GOT3 (cell line): Measurements from ENCODE around the gene SPTLC2.
"Not testable (repeated sequence)": the region's sequence is repeated elsewhere in the genome, so short reads cannot be mapped to it uniquely, and the experiment has no call there.

ENCODE experiments used
- DNase-seq: peaks from one replicate; lab custom pipeline; 2025; ENCODE audit warnings: mixed read lengths; lab: John Stamatoyannopoulos, UW

Gene SPTLC2

DNA sequence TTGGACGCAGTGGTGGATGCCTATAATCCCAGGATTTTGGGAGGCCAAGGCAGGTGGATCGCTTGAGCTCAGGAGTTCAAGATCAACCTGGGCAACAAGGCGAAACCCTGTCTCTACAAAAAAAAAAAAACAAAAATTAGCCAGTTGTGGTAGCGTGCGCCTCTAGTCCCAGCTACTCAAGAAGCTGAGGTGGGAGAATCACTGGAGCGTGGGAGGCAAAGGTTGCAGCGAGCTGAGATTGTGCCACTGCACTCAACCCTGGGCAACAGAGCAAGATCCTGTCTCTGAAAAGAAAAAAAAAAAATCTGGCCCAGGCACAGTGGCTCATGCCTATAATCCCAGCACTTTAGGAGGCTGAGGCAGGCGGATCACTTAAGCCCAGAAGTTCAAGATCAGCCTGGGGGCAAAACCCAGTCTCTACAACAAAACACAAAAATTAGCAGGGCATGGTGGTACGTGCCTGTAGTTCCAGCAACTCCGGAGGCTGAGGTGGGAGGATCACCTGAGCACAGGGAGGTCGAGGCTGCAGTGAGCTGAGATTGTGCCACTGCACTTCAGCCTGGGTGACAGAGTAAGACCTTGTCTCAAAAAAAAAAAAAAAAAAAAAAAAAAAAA is 27.9 kb downstream of the SPTLC2 start:
- DNase-seq: not testable (repeated sequence)

DNA sequence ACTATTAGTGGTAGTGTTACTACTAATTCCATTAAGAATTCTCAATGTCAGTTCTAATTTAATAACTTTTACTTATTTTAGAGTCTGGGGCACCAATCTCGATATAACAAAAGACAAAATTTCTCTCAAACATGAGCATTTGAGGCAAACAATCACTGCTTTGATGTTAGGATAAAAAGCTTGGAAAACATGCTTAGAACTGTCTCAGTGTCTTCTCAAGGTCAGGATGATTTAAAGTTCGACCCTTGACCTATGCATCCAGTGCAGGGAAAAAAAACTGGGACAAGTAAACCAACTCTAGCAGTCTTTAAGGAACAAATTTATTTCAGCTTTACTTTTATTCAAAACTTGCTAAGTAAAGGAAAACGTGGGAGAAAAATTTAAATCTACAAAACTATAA is 31.1 kb downstream of the SPTLC2 start:
- no peak for DNase-seq

DNA sequence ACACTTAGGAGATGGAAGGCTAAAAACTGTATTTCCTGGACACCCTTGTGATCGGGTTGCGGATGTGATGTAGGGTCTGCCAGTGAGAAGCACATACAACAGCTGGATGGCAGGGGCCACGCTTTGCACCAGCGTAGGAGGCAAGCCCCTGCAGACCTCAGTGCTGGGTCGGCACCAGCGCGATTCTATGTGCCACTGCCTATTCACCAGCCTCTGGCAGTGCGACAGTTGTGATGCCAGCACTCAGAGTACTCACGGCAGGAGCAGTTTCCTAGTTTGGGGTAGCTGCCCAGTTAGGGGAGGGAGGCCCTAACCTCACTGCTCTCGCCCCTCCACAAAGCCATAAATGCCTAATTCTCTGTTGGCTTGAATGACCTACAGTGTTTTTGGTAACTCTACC is 31.6 kb downstream of the SPTLC2 start:
- no peak for DNase-seq

DNA sequence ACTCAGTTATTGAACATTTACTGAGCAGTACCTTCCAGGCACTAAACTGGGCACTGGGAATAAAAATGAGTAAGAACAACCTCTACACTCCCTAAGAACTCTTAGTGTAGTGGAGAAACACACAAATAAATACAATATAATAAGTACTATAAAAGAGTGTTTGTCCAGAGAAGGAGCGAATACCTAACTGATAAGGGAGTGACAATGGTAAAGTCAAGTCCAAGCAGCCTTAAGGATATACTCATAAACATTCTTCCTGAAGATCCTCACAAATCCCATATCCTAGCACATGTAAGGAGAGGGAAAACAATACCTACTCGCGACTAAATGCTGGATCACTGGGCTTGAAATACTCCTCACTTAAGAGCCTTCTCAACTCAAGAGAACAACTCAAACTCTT is 32.8 kb downstream of the SPTLC2 start:
- no peak for DNase-seq

DNA sequence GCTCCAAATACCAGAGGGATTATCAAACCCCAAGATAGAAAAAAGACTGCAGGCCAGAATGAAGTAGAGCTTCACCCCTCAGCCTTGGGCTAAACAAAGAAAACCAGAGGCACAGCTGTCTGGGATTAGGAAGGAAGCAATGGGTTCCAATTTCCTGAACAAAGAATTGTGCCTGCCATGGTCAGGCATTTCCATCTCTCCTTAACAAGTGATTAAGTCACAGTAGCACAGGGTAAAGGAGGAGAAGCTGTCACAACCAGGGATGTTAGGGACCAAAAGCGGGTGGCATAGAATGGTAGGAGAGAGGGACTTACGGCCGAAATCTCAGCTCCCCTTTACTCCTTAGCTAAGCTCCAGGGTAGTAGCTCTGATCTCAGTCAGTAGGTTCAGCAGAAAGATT is 33.9 kb downstream of the SPTLC2 start:
- DNase-seq: no peak

DNA sequence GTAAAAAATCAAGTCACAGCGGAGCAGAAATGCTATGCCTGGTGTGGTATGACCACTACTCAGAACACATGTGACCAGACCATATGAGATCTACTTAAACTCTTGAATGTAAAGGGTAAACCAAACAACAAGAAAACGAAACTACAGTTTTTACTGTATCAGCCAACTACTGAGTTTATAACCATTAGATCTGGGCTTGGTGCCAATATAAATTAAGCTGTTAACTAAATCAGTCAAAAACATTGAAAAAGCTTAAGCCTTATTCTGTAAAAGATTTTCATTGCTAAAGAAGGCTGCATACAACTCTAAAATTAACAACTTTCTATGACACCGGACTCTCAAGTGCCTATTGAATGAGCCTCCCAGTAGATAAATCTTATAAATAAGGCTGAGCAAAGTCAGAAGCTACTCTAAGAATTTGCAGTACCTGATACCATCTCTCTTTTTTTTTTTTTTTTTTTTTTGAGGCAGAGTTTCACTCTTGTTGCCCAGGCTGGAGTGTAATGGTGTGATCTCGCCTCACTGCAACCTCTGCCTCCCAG is 35.4 kb downstream of the SPTLC2 start:
- no peak for DNase-seq

DNA sequence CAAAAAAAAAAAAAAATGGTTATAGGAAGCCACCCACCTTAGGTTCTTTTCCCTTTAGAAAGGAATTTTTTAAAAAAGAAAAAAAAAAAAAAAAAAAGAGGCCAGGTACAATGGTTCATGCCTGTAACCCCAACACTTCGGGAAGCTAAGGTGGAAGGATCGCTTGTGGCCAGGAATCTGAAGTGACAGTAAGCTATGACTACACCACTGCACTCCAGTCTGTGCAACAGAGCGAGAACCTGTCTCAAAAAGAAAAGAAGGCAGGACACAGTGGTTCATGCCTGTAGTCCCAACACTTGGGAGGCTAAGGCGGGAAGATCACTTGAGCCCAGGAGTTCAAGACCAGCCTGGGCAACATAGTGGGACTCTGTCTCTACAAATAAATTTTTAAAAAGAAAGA is 36.0 kb downstream of the SPTLC2 start:
- DNase-seq: no peak

DNA sequence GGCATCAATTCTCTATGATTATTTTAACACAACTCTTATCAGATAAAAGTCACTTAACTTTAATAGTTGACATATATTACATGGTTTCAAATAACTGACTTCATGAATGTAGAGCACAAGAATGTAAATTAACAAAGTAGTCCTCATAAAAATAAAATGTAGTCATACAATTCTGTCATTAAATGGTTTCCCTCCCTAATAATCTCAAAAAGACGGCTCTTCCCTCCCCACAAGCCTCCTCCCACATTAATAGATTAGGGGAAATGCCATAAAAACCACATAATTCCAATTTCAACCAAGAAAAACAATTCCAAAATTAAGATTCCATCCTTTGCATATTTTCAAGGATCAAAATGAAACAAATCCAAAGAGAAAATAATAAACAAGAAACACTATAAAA is 36.7 kb downstream of the SPTLC2 start:
- DNase-seq: no peak

DNA sequence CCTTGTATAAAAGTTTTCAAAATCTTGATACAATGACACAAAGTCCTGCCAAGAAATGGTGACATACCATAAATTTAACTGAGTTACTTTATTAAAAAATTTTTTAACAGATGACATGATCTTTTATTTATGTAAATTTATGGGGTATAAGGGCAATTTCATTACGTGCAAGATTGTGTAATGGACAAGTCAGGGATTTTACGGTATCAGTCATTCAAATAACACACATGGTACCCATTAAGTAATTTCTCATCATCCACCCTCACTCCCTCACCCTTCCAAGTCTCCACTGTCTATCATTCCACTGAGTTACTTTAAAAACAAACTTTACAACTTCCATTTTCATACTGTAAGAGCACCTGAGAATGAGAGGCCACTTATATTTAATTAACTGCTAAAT is 37.4 kb downstream of the SPTLC2 start:
- no peak for DNase-seq

DNA sequence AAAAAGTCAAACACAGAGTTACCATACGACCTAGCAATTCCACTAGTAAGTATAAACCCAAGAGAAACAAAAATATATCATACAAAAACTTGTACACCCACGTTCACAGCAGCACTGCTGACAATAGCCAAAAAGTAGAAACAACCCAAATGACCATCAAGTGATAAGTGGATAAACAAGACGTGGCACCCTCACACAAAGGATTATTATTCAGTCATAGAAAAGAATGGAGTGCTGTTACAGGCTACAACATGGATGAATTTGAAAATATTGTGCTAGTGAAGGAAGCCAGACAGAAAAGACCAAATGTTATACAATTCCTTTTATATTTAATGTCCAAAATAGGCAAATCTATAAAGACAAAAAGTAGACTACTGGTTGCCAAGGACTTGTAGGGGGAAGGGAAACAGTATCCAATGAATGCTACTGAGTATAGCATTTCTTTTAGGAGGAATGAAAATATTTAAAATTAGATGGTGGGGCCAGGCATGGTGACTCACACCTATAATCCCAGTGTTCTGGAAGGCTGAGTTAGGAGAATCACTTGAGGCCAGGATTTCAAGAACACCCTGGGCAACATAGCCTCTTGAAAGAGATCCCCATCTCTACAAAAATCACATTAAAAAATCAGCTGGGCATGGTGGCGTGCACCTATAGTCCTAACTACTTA is 41.9 kb downstream of the SPTLC2 start:
- DNase-seq: no peak

DNA sequence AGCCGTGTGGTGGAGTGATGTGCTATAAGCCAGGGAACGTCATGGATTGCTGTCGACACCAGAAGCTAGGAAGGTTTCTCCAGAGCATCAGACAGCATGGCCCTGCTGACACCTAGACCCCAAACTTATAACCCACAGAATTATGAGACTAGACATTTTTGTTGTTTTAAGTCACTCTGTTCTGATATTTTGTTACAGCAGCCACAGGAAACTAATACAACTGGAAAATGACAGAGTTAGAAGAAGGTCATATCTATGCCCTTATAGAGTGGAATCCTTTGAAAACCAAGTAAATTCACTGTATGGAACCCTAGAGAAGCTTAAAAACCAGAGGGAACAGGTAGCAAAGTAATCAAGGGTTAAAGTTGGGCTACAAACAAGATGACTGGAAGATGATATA is 42.5 kb downstream of the SPTLC2 start:
- DNase-seq: no peak

DNA sequence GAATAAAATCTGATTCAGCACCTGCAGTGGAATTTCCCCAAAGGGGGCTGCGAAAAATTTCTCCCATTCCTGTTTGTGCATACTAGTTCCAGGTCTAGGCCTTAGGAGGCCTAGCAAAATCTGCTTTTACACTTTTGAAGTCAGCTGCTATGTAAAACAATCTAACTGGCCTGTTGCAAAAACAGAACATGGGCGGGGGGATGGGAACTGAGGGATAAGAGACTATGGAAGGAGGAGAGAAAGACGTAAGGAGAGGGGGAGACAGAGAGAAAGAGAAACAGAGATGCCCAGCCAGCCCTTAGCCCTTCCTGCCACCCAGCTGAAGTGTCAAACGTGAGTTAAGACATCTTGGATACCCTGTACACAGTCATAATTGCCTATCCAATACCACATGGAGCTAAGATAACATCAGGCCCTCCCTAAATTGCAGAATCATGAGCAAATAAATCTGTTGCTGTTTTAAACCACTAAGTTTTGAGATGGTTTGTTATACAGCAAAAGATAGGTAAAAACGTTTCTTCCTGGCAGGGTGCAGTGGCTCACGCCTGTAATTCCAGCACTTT is 45.6 kb downstream of the SPTLC2 start:
- DNase-seq: no peak

DNA sequence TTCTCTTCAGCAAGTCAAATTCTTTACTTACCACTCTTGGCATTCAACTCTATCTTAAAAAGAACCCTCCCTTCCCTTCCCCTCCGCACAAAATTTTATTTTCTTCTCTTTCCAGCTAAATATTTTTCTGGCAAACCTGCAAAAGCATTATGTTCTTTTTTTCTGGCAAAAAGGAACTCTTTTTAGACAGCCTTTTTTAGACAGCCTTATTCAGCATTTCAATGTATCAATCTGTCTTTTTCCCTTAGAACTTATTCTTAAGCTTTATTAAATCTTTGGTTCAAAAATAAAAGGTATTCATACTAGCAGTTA is 50.5 kb downstream of the SPTLC2 start:
- no peak for DNase-seq

DNA sequence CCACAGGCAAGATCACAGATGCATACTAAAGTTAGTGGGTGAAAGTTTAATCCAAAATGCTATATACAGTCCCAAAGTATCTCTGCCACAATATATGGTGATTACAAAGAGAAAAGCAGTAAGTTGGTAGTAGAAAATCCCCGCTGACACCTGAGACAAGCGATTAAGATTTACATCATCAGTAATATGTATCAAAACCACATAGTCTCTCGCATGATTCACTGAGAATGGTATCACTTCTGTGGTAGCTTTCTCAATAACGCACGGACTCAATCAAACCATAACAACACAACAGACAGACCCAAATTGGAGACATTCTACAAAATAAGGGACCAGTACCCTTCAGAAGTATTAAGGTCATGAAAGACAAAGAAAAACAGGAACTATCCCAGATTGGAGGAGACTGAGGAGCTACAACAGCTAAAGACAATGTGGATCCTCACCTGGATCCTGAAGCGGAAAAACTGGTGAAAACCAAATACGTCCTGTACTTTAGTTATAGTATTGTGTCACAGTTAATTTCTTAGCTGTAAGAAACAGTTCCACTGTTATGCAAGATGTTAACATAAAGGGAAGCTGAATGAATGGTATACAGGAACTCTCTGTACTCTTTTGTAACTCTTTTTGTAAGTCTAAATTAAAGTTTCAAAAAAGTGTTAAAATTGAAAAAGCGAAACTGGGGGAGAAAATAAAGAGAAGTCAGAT is 51.0 kb downstream of the SPTLC2 start:
- no peak for DNase-seq

DNA sequence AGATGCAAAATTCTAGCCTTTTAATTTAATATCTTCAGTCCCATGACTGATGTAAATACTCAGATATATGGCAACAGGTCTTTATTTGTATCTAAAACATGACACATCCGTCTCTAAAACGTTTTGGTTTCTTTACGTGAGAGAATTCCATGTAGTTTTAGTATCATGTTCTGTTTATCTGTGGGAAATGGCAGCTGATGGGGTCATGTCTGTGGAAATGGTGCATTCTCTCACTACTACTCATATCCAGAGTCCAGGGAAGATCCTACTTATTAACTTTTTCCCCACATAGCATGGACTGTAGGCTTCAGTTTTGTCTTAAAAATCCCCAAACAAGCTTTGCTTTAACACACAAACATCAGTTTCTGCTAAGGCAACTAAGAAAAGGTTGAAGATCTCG is 53.8 kb downstream of the SPTLC2 start:
- DNase-seq: no peak

DNA sequence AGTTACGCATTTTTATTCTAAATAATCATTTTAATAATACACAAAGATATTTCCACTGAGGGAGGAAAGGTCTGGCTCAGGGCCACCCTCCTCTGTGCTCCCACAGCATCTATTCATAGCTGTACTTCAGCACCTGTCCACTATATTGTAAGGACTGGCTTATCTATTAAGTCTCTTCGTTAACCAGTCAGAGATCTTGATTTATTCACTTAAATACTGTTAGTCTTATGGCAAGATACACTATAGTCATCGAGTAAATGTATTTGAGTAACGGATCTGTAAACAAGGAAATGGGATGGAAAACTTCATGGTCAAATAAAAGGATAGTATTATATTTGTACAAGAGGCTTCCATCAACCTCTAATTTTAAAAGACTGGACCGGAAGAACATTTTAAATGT is 54.6 kb downstream of the SPTLC2 start:
- DNase-seq: no peak

DNA sequence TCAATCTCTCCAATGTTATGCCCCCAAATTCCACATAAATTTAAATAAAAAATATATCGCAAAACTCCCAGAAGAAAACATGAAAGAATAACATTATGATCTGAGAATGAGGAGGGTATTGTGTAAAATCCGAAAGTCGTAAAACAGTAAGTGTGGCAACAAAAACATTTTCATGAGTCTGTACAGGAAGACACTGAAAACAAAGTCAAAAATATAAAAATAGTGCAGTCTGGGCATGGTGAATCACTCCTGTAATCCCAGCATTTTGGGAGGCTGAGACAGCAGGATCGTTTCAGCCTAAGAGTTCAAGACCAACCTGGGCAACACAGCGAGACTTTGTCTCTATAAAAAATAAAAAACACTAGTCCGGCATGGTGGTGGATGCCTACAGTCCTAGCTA is 57.1 kb downstream of the SPTLC2 start:
- no peak for DNase-seq

DNA sequence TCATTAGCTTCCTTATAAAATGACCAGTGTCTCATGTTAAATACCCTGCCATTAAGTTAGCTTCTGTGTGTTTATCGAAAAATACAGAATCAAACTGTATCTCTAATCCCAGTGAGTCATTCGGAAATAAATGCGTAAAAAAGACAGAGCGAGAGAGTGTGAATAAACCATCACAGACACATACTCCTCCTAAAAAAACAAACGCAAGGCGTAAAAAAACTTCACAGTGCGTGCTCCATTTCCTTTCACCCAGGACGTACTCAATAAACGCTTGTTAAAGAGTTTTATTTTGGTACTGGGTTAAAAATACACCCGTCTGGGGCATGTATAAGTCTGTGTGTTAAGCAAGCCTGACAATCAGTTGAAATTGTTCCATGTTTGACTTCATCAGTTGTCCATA is 59.0 kb downstream of the SPTLC2 start:
- DNase-seq: no peak

DNA sequence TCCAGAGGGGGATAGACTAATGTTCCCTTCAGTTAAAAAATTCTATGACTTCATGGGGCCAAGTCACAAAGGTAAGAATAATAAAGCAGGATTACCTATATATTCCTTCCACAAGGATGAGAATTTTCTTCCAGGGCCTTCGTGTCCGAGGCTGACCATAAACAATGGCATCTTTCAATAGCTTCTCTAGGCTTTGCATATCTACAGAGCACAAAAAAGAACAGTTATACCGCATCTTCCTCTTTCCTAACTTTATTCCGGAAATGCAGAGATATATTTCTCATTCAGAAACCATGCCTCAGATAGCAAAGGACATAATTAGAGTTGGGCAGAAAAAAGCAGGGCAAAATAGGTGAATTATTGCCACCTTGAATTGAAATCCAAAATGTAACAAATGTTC is 59.5 kb downstream of the SPTLC2 start:
- no peak for DNase-seq

DNA sequence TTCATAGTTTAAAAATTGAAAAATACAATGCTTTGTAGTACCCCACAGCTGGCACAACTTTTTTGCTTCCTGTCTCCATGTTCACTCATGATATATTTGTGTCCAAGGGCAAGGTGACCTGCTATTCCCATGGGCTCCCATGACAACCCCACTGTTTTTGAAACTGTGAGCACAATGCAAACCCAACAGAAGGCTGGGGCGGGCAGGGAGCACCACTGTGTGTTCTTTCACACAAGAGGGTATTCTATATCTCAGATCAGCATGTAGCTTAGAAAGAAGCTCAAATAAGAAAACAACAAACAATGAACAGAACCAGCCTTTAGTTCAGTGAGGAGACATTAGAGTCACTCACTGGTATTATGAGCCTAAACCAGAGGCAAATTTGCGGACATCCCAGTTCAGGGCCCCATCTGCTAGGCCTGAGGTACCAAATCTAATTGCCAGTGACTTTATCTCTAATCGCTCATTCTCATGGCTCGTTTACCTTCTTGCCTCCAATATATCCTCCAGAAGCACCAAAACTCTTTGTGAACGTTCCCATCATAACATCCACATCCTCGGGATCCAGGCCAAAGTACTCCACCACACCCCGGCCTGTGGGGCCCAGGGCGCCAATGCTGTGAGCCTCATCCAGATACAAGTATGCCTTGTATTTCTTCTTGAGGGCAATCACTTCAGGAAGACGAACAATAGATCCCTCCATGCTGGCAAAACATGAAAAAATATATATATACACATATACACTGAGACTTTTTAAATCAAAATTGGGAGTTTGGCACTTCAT is 61.4 kb downstream of the SPTLC2 start:
- no peak for DNase-seq

DNA sequence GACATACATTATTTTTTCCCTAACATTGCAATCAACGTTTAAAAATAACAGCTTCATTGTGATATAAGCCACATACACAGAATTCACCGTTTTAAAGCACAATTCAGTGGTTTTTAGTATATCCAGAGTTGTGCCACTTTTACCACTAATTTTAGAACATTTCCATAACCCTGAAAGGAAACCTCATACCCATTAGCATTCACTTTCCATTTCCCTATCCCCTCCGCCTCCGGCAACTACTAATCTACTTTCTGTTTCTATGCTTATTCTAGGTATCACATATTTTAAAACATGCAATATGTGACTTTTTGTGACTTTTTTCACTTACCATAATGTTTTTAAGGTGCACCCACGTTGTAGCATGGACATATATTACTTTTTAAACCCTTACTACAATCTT is 62.2 kb downstream of the SPTLC2 start:
- DNase-seq: no peak

DNA sequence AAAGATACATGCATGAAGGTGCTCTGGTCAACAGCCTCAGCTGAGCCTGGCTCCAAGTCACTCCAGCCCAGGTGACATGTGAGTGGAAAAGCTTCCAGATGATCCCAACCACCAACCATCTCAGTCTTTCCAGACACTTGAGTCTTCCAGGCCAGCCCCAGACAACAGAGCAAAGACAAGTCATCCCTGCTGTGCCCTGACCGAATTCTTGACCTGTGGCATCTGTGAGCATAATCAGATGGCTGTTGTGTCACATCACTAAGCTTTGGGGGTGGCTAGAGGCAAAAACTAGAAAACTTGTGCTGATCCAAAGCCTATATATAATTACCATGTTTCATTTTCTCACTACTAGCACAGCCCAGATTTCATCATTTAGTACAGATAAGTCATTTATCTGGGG is 67.0 kb downstream of the SPTLC2 start:
- no peak for DNase-seq
